ENCODE results near the gene MEIOB.
"Not testable (repeated sequence)": the region's sequence is repeated elsewhere in the genome, so short reads cannot be mapped to it uniquely, and the experiment has no call there.

Gene MEIOB

DNA sequence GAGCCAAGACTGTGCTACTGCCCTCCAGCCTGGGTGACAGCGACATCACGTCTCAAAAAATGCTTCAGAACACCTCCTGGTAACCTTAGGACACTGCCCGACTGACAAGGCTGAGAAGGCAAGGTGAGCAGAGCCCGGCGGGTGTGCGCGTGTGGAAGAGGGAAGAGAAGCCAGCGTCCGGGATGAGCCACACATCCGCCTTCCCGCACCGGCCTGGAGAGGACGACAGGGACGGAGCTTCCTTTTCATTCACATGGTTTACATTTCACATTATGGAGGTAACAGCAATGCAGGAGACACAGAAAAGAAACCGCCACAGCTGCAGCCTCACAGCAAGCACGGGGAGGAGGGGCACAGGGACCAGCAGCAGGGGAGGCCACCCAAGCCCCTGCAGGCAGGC lies 61.9 kb downstream of the MEIOB start:
- DNase-seq (ENCODE audit: low read depth): no peak

DNA sequence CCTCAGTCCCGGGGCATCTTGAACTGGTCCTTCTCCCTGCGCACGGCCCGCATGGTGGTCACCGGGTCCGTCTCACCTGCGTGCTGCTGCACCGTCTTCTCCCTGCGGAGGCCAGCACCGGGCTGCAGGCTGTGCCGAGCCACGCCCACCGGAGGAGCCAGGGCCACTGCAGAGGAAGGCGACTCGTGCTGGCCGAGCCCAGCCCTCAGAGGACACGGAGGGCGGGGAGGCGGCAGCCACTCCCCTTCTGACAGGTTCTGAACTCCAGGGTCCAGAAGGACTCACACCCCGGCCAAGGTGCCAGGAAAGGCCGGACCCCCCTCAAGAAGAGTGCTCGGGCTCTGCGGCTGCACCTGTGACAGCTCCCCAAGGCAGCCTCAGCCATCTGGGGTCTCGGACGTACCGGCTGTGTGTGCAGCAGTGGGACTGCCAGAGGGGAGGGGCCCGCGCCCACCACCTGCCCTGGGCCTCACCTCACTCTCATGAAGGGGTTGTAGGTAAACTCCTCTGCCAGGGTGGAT lies 62.6 kb downstream of the MEIOB start:
- no peak for DNase-seq (ENCODE audit: low read depth)

DNA sequence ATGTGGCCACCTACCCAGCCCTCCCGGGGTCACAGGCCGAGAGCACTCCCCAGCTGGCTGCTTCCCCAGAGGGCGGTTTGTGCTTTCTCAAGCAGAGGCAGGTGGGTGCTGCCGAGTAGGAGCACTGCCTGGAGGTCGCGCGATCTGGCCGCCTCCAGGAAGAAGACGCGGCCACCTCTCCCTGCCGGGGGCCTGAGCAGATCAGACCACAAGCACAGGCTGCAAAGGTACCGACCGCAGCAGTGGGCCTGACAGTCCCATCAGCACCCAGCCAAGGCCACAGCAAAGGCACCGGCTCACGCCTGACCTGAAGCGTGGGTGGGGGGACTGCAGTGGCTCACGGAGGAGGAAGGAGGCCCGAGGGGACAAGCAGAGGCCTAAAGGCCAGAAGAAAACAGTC lies 63.3 kb downstream of the MEIOB start:
- no peak for DNase-seq (ENCODE audit: low read depth)

- no peak for DNase-seq (ENCODE audit: low read depth)
These were observed 64.3 kb downstream of the MEIOB start for GRCh38 chr16:1807626-1808025.

DNA sequence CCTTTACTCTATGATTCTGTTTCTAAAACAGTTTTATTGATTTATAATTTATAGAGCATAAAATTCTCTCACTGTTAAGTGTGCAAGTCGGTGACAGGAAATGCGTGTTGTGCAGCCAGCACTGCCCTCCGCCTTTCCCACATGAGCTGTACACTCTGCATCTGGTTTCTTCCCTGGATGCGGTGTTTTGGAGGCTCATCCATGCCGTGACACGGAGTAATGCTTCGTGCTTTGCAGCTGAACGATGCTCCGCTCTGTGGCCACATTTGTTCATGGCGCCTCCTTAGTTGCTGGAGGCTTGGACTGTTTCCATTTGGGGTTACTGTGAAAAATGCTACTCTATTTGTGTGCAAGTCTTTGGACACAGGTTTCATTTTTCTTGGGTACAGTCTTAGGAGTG lies 71.3 kb downstream of the MEIOB start:
- no peak for DNase-seq (ENCODE audit: low read depth)

DNA sequence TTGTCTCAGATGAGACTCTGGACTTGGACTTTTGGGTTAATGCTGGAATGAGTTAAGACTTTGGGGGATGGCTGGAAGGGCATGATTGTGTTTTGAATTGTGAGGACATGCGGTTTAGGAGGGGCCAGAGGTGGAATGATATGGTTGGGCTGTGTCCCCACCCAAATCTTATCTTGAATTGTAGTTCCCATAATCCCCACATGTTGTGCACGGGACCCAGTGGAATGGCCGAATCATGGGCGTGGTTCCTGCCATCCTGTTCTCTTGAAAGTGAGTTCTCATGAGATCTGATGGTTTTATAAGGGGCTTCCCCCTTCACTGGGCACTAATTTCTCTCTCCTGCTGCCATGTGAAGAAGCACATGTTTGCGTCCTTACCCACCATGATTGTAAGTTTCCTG lies 72.7 kb downstream of the MEIOB start:
- DNase-seq (ENCODE audit: low read depth): not testable (repeated sequence)

GRCh38 chr16:1794908-1795666 lies 76.9 kb downstream of the MEIOB start:
- DNase-seq (ENCODE audit: low read depth): no peak

DNA sequence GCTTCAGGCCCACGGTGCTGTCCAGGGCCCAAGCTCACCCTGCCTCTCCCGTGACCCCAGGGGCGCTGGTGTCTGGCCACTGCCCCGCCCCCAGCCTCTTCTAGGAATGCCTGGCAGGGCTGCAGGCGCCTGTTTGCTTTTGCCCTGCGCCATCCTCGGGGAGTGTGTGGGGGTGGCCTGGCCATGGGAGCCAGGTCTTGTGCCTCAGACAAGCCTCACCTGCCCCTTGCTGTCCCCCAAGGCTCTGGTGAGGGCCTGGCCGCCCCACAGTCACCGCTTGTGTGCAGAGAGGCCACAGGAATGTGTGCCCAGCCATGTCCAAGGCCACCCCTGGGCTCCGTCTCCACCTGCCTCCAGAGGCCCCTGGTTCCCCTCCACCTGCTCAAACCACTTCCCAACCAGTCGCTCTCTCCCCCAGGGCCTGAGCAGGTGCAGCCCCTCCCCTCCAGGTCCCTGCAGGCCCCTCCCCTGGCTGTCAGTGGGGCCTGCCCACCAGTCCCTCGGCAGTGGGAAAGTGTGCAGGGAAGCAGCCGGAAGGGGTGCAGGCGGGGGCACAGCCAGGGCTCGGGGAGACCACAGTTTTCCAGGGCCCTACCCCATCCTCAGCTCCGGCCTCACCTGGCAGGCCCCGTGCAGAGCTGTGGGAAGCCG lies 77.6 kb downstream of the MEIOB start:
- DNase-seq (ENCODE audit: low read depth): no peak

DNA sequence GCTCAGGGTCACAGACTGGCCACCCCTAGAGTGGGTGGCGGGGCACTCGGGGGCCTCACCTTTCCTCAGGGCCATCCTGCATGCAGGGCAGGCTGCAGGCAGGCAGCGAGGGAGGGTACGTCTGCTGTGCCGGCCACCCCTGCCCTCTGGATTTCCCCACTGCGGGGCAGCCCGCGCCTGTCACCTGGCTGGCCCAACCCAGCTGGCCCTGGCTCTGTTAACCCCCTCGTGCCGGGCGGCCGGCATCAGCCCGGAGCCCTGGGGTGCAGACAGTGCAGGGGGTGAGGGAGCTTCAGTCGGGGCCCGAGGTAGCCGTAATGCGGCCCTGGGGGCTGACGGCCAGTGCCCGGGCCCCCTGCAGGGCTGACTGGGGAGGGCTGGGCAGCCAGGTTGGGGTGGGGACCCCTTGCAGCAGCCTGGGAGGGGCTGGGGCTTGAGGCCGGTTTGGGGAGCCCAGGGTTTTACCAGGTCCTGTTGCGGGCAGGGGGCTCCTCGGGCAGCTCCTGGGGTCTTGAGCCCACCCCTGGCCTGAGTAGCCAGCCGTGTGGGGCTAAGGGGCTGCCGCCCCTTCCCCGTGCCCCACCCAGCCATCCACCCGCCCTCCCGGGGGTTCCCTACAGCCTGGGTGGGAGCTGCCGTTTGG lies 78.3 kb downstream of the MEIOB start, which contains the start of gene IGFALS:
Gene IGFALS (minus strand): TSS at position 128 of the 643 bp plus-strand sequence. CDS start 53 bp downstream, at position 75.
- DNase-seq (ENCODE audit: low read depth): no peak

GRCh38 chr16:1792836-1793577 lies 79.0 kb downstream of the MEIOB start:
- DNase-seq (ENCODE audit: low read depth): no peak

- no peak for DNase-seq (ENCODE audit: low read depth)
These were observed 79.8 kb downstream of the MEIOB start for GRCh38 chr16:1791943-1792812.

DNA sequence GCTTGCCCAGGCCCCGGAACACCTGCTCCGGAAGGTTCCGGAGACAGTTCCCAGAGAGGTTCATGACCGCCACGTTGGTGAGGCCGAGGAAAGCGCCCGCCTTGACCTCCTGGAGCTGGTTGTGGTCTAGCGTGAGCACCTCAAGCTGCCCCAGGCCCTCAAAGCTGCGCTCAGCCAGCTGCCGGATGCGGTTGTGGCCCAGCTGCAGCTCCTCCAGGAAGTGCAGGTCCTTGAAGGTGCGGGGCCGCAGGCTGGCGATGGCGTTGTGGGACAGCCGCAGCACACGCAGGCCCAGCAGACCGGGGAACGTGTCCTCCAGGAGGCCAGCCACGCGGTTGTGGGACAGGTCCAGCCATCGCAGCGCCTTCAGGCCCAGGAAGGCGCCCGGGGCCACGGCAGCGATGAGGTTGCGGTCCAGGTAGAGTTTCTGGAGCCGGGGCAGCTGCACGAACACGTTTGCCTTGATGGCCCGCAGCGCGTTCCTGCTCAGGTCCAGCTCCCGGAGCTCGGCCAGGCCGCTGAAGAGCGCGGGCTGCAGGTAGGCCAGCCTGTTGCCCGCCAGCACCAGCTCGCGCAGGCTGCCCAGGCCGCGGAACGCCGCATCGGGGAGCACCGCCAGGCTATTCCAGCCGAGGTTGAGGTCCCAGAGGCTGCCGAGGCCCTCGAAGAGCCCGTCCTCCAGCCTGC lies 80.6 kb downstream of the MEIOB start:
- no peak for DNase-seq (ENCODE audit: low read depth)

- no peak for DNase-seq (ENCODE audit: low read depth)
These were observed 81.2 kb downstream of the MEIOB start for GRCh38 chr16:1790611-1791255.

DNA sequence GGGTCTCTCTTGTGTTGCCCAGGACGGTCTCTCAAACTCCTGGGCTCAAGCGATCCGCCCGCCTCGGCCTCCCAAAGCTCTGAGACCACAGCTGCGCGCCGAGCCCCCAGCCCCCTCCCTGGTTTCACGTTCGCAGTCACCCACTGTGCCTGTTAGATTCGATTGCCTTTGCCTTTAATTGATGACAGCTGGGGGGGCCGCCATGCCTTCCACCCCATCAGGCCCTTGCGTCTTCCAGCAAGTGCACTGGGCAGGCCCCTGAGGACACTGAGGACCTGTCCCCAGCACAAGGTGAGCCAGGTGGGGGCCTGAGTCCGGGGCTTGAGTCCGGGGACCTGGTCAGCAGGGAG lies 81.7 kb downstream of the MEIOB start:
- no peak for DNase-seq (ENCODE audit: low read depth)

DNA sequence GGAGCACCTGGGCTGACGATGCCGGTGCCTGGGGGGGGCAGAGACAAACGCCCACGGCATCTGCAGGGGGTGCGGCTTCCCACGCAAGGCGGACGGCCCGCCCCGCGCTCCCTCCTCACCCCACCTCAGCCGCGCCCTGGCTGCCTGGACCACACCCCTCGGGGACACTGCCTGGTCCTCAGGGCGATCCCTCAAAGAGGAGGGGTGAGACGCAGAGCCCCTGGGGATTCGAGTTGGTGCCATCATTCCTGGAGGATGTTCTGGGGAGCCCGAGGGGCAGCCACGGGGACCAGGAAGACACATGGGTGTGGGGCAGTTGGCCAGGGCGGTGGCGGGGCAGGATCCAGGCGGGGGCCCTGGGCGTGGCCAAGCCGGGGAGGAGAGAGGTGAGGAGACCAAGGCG lies 82.3 kb downstream of the MEIOB start:
- no peak for DNase-seq (ENCODE audit: low read depth)

- DNase-seq (ENCODE audit: low read depth): no peak
These were observed 83.3 kb downstream of the MEIOB start for GRCh38 chr16:1788708-1789100.

GRCh38 chr16:1788095-1788707 lies 83.8 kb downstream of the MEIOB start:
- no peak for DNase-seq (ENCODE audit: low read depth)

DNA sequence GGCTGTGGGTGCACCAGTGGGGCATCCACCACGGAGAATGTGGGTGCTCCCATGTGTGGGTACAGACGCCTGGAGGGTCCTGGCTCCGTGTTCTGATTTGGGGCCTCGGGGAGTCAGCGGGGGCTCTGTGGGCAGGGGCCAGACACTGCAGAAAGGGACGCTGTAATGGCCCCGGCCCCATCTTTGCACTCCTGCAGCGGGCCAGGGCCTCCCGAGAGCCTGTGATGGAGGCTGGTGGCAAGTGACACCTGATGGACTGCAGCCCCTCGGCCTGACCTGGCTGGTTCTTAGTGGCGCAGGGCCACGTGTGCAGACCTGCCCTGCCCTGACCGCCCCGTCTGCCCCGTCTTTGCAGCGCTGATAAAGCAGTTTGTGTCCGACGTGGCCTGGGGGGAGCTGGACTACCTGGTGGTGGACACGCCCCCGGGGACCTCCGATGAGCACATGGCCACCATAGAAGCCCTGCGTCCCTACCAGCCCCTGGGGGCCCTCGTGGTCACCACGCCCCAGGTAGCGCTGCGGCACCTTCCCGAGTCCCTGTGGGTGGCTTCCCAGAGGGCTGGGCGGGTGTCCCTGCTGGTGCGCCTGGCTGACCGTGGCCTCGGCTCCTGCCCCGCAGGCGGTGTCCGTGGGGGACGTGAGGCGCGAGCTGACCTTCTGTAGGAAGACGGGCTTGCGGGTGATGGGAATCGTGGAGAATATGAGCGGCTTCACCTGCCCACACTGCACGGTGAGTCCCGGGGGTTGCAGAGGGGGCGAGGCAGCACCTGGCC lies 84.5 kb downstream of the MEIOB start:
- no peak for DNase-seq (ENCODE audit: low read depth)

- DNase-seq (ENCODE audit: low read depth): no peak
These were observed 85.0 kb downstream of the MEIOB start for GRCh38 chr16:1787056-1787321.
